Body of pancreas (tissue), 4 donors: Measurements from ENCODE around the gene TPCN2.

Experiments used
- POLR2A ChIP-seq, 3 donors: fragments of 450-650 bp; IDR thresholded peaks; one replicate each; pipeline ENCODE4 v1.6.1; 2016; ENCODE audit warnings: antibody characterized with exemption in 3 of 3, mild to moderate bottlenecking in 2 of 3
- TF ChIP-seq, protein P1 (sequence below), 7 experiments: fragments of 450-650 bp in 4 of 7; fragments of 200-600 bp in 3 of 7; sonication (generic) in 3 of 7; IDR thresholded peaks; one replicate each; pipeline ENCODE4 v1.5.1; 2016 to 2019; ENCODE audit warnings: antibody characterized with exemption in 7 of 7

DNA sequence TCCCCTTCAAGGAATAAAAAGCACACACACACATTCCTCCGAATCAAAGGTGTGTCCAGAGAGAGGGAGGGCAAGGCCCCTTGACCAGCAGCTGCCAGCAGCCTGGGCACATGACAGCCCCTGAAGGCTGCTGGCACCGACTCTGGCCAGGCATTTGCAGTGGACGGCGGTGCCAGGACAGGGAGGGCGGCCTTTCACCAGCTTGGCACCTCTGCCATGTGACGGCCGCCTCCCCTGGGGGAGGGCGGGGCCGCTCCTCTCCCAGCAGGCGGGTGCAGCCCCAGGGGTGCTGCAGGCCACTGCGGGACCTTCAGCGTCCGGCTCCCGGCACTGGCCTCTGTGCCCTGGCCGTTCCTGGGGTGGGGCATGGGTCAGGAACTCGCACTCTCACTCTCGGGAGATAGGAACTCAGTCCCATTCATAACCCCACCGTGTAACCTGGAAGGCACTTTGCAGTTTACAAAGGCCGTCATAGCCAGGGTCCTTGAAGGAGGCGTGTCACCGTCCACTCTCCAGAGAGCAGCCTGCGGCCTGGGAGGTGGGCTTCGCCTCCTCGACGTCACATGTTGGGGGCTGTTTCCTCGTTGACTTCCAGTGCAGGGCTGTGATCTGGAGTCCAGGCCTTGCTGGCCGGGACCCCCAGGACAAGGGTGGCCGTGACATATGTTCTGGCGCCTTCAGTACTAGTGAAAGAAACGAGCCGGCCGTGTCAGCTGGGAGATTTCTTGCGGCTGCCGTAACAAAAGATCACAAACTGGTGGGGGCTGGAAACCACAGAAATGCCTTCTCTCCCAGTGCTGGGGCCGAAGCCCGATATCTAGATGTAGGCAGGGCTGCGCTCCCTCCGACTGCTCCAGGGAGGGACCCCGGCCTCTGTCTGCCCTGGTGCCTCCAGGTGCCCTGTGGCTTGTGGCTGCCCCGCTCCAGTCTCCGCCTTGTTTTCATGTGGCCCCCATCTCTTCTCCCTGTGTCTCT, 67.1 kb downstream of the TPCN2 start:
- TF ChIP-seq, protein P1, sequence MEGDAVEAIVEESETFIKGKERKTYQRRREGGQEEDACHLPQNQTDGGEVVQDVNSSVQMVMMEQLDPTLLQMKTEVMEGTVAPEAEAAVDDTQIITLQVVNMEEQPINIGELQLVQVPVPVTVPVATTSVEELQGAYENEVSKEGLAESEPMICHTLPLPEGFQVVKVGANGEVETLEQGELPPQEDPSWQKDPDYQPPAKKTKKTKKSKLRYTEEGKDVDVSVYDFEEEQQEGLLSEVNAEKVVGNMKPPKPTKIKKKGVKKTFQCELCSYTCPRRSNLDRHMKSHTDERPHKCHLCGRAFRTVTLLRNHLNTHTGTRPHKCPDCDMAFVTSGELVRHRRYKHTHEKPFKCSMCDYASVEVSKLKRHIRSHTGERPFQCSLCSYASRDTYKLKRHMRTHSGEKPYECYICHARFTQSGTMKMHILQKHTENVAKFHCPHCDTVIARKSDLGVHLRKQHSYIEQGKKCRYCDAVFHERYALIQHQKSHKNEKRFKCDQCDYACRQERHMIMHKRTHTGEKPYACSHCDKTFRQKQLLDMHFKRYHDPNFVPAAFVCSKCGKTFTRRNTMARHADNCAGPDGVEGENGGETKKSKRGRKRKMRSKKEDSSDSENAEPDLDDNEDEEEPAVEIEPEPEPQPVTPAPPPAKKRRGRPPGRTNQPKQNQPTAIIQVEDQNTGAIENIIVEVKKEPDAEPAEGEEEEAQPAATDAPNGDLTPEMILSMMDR (IDR thresholded peaks at IDR 0.05), result no peak
- peak; percentile 19 to 24 (median 23) for TF ChIP-seq POLR2A (IDR thresholded peaks at IDR 0.05)
